K562 (cell line): ENCODE measurements around the gene PEX13. TPM values are rescaled to one million over a fixed set of nuclear protein-coding genes. Genes with fewer than 3 reads are reported as not detected.

Source experiments
- ARID3A ChIP-seq: IDR thresholded peaks from 2 replicates; pipeline ENCODE4 v1.6.1; 2012; ENCODE audit warnings: low read depth, low read length, improper control_type of control experiment, borderline replicate concordance
- CBFA2T3 ChIP-seq: fragments of 450-650 bp; IDR thresholded peaks from 2 replicates; pipeline ENCODE4 v1.6.1; 2017
- CBX5 ChIP-seq: IDR thresholded peaks from 2 replicates; pipeline ENCODE4 v1.6.1; 2014; ENCODE audit warnings: low read depth, borderline replicate concordance
- CCNT2 ChIP-seq: IDR thresholded peaks from 2 replicates; pipeline ENCODE4 v1.6.1; 2011; ENCODE audit warnings: borderline replicate concordance, low read depth, mild to moderate bottlenecking, moderate library complexity, mixed read lengths, low read length; ENCODE audit not compliant: insufficient read length; ENCODE audit errors: extremely low read depth
- DIDO1 ChIP-seq: fragments of 450-650 bp; IDR thresholded peaks from 2 replicates; pipeline ENCODE4 v1.6.1; 2016; ENCODE audit warnings: low read depth, missing biosample characterization, missing genetic modification characterization
- ETV1 ChIP-seq: fragments of 450-650 bp; conservative IDR thresholded peaks from 2 replicates; pipeline ENCODE4 v1.6.1; 2016; ENCODE audit warnings: missing genetic modification characterization, control low read depth, low read depth, missing compliant biosample characterization
- ETV5 ChIP-seq: sonication (generic); formaldehyde crosslinking; IDR thresholded peaks from 2 replicates; pipeline ENCODE4 v1.4.0; 2020; ENCODE audit warnings: low read depth, mild to moderate bottlenecking, missing genetic modification reagents
- FOXK2 ChIP-seq, 2 experiments: fragments of 450-650 bp; IDR thresholded peaks in 1 of 2; conservative IDR thresholded peaks in 1 of 2; 2 replicates each; pipeline ENCODE4 v1.6.1; 2016; ENCODE audit warnings: low read depth in 2 of 2, mild to moderate bottlenecking in 1 of 2
- MNT ChIP-seq, 2 experiments: fragments of 450-650 bp; conservative IDR thresholded peaks; 2 replicates each; pipeline ENCODE4 v1.6.1; 2017; ENCODE audit warnings: mild to moderate bottlenecking in 2 of 2, moderate library complexity in 2 of 2
- PHB ChIP-seq: fragments of 250-450 bp; sonication (Bioruptor Pico); IDR thresholded peaks from 2 replicates; pipeline ENCODE4 v1.5.0; 2021
- RBM14 ChIP-seq: fragments of 200-400 bp; formaldehyde crosslinking; IDR thresholded peaks from 2 replicates; pipeline ENCODE4 v1.6.1; 2018; ENCODE audit warnings: low read depth, mild to moderate bottlenecking, low read length, moderate library complexity, borderline replicate concordance; ENCODE audit not compliant: insufficient read depth
- SLC30A9 ChIP-seq: fragments of 250-450 bp; sonication (Bioruptor Pico); IDR thresholded peaks from 2 replicates; pipeline ENCODE4 v1.8.0; 2022; ENCODE audit warnings: mild to moderate bottlenecking, moderate library complexity
- SNRNP70 ChIP-seq: fragments of 200-400 bp; formaldehyde crosslinking; optimal IDR thresholded peaks from 2 replicates; pipeline ENCODE3; 2017; ENCODE audit warnings: low read depth, low read length
- SRSF9 ChIP-seq: fragments of 200-400 bp; formaldehyde crosslinking; IDR thresholded peaks from 2 replicates; pipeline ENCODE4 v1.6.1; 2017; ENCODE audit warnings: low read depth, low read length, borderline replicate concordance
- WHSC1 ChIP-seq: IDR thresholded peaks from one replicate; pipeline ENCODE4 v1.6.1; 2012; ENCODE audit warnings: low read length, control low read depth, inconsistent platforms
- XRCC5 ChIP-seq: fragments of 200-400 bp; formaldehyde crosslinking; IDR thresholded peaks from 2 replicates; pipeline ENCODE4 v1.6.1; 2017; ENCODE audit warnings: low read depth, mild to moderate bottlenecking, low read length
- ZBTB17 ChIP-seq: fragments of 450-650 bp; formaldehyde crosslinking; IDR thresholded peaks from 2 replicates; pipeline ENCODE4 v1.4.0; 2020; ENCODE audit warnings: mild to moderate bottlenecking
- ZFP1 ChIP-seq: fragments of 450-650 bp; formaldehyde crosslinking; IDR thresholded peaks from 2 replicates; pipeline ENCODE4 v1.4.0; 2020; ENCODE audit warnings: mild to moderate bottlenecking, mixed read lengths
- ZNF124 ChIP-seq: sonication (generic); formaldehyde crosslinking; IDR thresholded peaks from 2 replicates; pipeline ENCODE4 v1.8.1; 2022; ENCODE audit warnings: missing genetic modification reagents
- ZNF146 ChIP-seq: IDR thresholded peaks from one replicate; pipeline ENCODE4 v1.6.1; 2018; ENCODE audit warnings: missing compliant biosample characterization; ENCODE audit not compliant: unreplicated experiment
- ZNF274 ChIP-seq: IDR thresholded peaks from 2 replicates; pipeline ENCODE4 v1.6.1; 2011; ENCODE audit warnings: low read depth, mild to moderate bottlenecking, low read length, moderate library complexity, borderline replicate concordance
- ZNF398 ChIP-seq: fragments of 250-450 bp; sonication (Bioruptor Pico); IDR thresholded peaks from 2 replicates; pipeline ENCODE4 v1.8.0; 2021; ENCODE audit warnings: moderate library complexity, mild to moderate bottlenecking, inconsistent platforms
- ZNF41 ChIP-seq: fragments of 250-450 bp; sonication (Bioruptor Pico); conservative IDR thresholded peaks from 2 replicates; pipeline ENCODE4 v1.4.0; 2020; ENCODE audit warnings: mild to moderate bottlenecking
- polyA plus RNA-seq, 8 experiments: library from polyadenylated mRNA; depleted of rRNA in 4 of 8; stranded (reverse) in 5 of 8; unstranded in 3 of 8; fragments of >200 nt; fragmentation: Nextera tagmentation in 2 of 8; fragmentation: Illumina TruSeq in 1 of 8; extraction: Ambion mirVana in 2 of 8; extraction: Trizol in 1 of 8; gene quantifications; 2 replicates each; pipeline versions ENCODE4 v1.2.1 to v1.2.3, GENCODE V29; 2011 to 2014; ENCODE audit warnings: inconsistent platforms in 1 of 8, missing spikeins in 1 of 8
- total RNA-seq, 7 experiments: library from RNA; depleted of rRNA in 6 of 7; stranded (reverse); fragments of >200 nt in 6 of 7; fragmentation: Illumina TruSeq in 2 of 7; extraction: Trizol in 2 of 7; gene quantifications; 2 replicates each; pipeline versions ENCODE4 v1.2.1 to v1.2.3, GENCODE V29; 2011 to 2021; ENCODE audit warnings: low replicate concordance in 1 of 7

The PEX13 gene
- total and polyA plus RNA-seq, 9 of the 15 experiments (the other 6 are each of a cell fraction or from before 2014, with no cell fraction given), result 4.0 to 30.4 (median 18.8) TPM

- no peak for TF ChIP-seq PHB (CRISPR knock-in tag)
- TF ChIP-seq SRSF9, result no peak
- TF ChIP-seq ZFP1, result no peak
- TF ChIP-seq DIDO1 (tag), result peak; percentile 100
- no peak for TF ChIP-seq ZNF146
- TF ChIP-seq RBM14, result no peak
- TF ChIP-seq ARID3A, result no peak
- peak; percentile 67 to 78; a peak in 3 of 4 replicates for TF ChIP-seq FOXK2 (conservative IDR thresholded peaks at IDR 0.05 in 1 of 2, IDR thresholded peaks at IDR 0.05 in 1 of 2; ENCODE audit: low read depth in 2 of 2)
- no peak for TF ChIP-seq WHSC1
- no peak for TF ChIP-seq ZNF398
- no peak for TF ChIP-seq SLC30A9 (CRISPR knock-in tag)
- no peak for TF ChIP-seq ZBTB17
- no peak for TF ChIP-seq SNRNP70
- TF ChIP-seq ETV1 (tag), result peak; percentile 86
- TF ChIP-seq ETV5 (CRISPR knock-in tag), result no peak
- peak; percentile 93 for TF ChIP-seq XRCC5
- TF ChIP-seq CCNT2, result no peak
- TF ChIP-seq CBFA2T3, result peak; percentile 15; the same call in 1 of the 2 replicates
- TF ChIP-seq ZNF124 (CRISPR knock-in tag), result no peak
- no peak for TF ChIP-seq ZNF274
- peak; percentile 85 to 89 for TF ChIP-seq MNT (conservative IDR thresholded peaks at IDR 0.05)
- 0 out of 2 replicates have a peak, but pooled peaks have one; percentile 46 for TF ChIP-seq CBX5
- no peak for TF ChIP-seq ZNF41 (CRISPR knock-in tag)
Observed at GRCh38 chr2:61017003-61017555, 441 bp upstream of the PEX13 start (continued).
